ENCODE data around the gene ZBTB11. TPM values are rescaled to one million over a fixed set of nuclear protein-coding genes. Genes with fewer than 3 reads are reported as not detected.
"Not testable (repeated sequence)": the region's sequence is repeated elsewhere in the genome, so short reads cannot be mapped to it uniquely, and the experiment has no call there.

Gene ZBTB11
- total RNA-seq, 1 donor from 2014 or later: 17.2 TPM

DNA sequence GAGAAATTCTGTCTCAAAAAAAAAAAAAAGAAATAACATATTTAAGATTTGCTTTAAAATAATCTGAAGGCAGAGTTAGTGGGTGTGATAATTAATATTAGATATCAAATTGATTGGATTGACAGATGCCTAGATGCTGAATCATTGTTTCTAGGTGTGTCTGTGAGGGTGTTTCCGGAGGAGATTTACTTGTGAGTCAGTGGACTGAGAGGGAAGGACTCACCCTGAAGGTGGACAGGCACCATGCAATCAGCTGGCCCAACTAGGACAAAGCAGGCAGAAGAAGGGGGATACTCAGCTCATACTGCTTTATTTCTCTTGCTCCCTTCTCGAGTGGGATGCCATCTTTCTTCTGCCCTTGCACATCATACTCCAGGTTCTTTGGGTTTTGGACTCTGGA, 26.2 kb upstream of the ZBTB11 start:
- no peak overlapping the region for H3K27ac Mint-ChIP-seq (ENCODE audit: unreplicated experiment)
- H3K9me3 Mint-ChIP-seq: no peaks in the 10 kb centered on the region
- no peaks in the 10 kb centered on the region for H3K36me3 Mint-ChIP-seq (ENCODE audit: low read depth)
- peaks cover 3% of the 10 kb centered on the region for H3K27me3 Mint-ChIP-seq (ENCODE audit: low read depth)
- DNase-seq (ENCODE audit: low read depth, low spot score): no peak
- H3K4me3 Mint-ChIP-seq: no peak overlapping the region
- TF ChIP-seq, protein P1, sequence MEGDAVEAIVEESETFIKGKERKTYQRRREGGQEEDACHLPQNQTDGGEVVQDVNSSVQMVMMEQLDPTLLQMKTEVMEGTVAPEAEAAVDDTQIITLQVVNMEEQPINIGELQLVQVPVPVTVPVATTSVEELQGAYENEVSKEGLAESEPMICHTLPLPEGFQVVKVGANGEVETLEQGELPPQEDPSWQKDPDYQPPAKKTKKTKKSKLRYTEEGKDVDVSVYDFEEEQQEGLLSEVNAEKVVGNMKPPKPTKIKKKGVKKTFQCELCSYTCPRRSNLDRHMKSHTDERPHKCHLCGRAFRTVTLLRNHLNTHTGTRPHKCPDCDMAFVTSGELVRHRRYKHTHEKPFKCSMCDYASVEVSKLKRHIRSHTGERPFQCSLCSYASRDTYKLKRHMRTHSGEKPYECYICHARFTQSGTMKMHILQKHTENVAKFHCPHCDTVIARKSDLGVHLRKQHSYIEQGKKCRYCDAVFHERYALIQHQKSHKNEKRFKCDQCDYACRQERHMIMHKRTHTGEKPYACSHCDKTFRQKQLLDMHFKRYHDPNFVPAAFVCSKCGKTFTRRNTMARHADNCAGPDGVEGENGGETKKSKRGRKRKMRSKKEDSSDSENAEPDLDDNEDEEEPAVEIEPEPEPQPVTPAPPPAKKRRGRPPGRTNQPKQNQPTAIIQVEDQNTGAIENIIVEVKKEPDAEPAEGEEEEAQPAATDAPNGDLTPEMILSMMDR (conservative IDR thresholded peaks at IDR 0.05): no peak
- H3K4me1 Mint-ChIP-seq: no peaks in the 10 kb centered on the region

DNA sequence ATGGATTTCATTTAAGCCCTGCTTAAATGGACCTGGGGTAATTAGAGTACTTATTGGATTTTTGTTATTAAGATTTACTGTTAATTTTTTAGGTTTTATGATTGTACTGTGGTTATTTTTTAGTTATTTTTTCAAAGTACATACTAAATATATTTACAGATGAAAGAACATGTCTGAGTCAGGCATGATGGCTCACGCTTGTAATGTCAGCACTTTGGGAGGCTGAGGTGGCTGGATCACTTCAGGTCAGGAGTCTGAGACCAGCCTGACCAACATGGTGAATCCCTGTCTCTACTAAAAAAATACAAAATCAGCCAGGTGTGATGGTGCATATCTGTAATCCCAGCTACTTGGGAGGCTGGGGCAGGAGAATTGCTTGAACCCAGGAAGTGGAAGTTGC, 25.8 kb upstream of the ZBTB11 start:
- Mint-ChIP-seq H3K27ac (ENCODE audit: unreplicated experiment) (no peak overlapping the region), H3K4me3 (no peak overlapping the region), H3K27me3 (ENCODE audit: low read depth) (peaks cover 3% of the 10 kb centered on the region), H3K36me3 (ENCODE audit: low read depth) (no peaks in the 10 kb centered on the region), H3K9me3 (no peaks in the 10 kb centered on the region), H3K4me1 (no peaks in the 10 kb centered on the region)
- DNase-seq (ENCODE audit: low read depth, low spot score): no peak
- TF ChIP-seq, protein P1 (conservative IDR thresholded peaks at IDR 0.05): no peak

DNA sequence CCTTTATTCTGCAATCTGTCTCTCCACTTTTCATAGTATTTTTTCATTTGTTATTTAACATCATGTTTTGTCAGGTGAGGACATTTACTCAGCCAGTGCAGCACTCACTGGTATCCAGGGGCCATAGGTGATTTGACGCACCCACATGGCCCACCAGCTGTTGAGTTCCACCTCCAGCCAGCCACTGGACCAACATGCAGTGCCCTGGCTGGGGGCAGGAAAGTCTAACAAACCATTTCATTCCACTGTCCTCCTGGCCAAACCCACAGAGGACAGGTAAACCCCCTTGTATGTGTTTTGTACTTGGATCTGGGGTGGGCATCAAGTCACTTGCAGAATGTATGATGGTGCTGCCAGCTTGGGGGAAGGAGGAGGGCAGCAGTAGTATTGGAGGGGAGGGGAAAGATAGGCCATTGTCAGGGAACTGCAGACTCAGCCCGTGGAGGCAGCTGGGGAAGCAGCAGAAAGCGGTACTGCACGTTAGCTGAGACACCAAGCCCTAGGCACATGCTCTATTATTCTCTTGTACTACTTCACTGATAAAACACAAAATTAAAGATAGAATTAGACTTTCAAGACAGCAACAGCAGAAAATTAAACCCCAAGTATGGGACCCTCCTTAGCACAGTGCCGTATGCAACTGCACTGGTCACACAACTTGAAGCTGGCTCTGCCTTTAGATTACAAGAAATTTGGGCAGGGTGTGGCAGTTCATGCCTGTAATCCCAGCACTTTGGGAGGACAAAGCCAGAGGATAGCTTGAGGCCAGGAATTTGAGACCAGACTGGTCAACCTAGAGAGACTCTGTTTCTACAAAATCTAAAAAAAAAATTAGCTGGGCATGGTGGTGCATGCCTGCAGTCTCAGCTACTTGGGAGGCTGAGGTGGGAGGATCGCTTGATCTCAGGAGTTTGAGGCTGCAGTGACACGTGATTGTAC, 25.0 kb upstream of the ZBTB11 start:
- H3K27ac Mint-ChIP-seq (ENCODE audit: unreplicated experiment): no peak overlapping the region
- DNase-seq (ENCODE audit: low read depth, low spot score): no peak
- H3K9me3 Mint-ChIP-seq: no peaks in the 10 kb centered on the region
- no peak overlapping the region for H3K4me3 Mint-ChIP-seq
- H3K4me1 Mint-ChIP-seq: no peaks in the 10 kb centered on the region
- H3K36me3 Mint-ChIP-seq (ENCODE audit: low read depth): no peaks in the 10 kb centered on the region
- H3K27me3 Mint-ChIP-seq (ENCODE audit: low read depth): peaks cover 3% of the 10 kb centered on the region
- TF ChIP-seq, protein P1 (conservative IDR thresholded peaks at IDR 0.05): no peak

DNA sequence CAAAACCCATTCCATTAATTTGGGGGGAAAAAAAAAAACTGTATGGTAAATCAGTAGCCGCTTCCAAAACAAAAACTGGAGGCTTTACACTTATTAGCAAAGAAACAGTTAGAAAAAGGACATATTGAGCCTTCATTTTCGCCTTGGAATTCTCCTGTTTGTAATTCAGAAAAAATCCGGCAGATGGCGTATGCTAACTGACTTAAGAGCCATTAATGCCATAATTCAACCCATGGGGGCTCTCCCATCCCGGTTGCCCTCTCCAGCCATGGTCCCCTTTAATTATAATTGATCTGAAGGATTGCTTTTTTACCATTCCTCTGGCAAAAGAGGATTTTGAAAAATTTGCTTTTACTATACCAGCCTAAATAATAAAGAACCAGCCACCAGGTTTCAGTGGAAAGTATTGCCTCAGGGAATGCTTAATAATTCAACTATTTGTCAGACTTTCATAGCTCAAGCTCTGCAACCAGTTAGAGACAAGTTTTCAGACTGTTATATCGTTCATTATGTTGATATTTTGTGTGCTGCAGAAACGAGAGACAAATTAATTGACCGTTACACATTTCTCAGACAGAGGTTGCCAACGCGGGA, 18.9 kb upstream of the ZBTB11 start:
- peak; percentile 52 for DNase-seq (ENCODE audit: low read depth, low spot score)
- no peaks in the 10 kb centered on the region for H3K36me3 Mint-ChIP-seq (ENCODE audit: low read depth)

DNA sequence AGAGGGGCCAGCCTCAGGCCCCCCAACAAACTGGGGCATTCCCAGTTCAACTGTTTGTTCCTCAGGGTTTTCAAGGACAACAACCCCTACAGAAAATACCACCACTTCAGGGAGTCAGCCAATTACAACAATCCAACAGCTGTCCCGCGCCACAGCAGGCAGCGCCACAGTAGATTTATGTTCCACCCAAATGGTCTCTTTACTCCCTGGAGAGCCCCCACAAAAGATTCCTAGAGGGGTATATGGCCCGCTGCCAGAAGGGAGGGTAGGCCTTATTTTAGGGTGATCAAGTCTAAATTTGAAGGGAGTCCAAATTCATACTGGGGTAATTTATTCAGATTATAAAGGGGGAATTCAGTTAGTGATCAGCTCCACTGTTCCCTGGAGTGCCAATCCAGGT, 17.9 kb upstream of the ZBTB11 start:
- not testable (repeated sequence) for H3K4me3 Mint-ChIP-seq; H3K4me1 Mint-ChIP-seq; H3K27me3 Mint-ChIP-seq (ENCODE audit: low read depth); H3K9me3 Mint-ChIP-seq; H3K27ac Mint-ChIP-seq (ENCODE audit: unreplicated experiment); DNase-seq (ENCODE audit: low read depth, low spot score); H3K36me3 Mint-ChIP-seq (ENCODE audit: low read depth)

More for the DNA sequence above, 18.9 kb upstream of the ZBTB11 start:
- Mint-ChIP-seq H3K27me3 (ENCODE audit: low read depth) (no peaks in the 10 kb centered on the region), H3K4me3 (no peak overlapping the region), H3K4me1 (peaks cover 4% of the 10 kb centered on the region), H3K9me3 (no peaks in the 10 kb centered on the region), H3K27ac (ENCODE audit: unreplicated experiment) (no peak overlapping the region)
- TF ChIP-seq, protein P1 (conservative IDR thresholded peaks at IDR 0.05): peak; percentile 82

DNA sequence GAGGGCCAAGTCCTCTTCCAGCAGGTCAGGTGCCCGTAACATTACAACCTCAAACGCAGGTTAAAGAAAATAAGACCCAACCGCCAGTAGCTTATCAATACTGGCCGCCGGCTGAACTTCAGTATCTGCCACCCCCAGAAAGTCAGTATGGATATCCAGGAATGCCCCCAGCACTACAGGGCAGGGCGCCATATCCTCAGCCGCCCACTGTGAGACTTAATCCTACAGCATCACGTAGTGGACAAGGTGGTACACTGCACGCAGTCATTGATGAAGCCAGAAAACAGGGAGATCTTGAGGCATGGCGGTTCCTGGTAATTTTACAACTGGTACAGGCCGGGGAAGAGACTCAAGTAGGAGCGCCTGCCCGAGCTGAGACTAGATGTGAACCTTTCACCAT, 16.6 kb upstream of the ZBTB11 start:
- peak; percentile 25 for DNase-seq (ENCODE audit: low read depth, low spot score)

DNA sequence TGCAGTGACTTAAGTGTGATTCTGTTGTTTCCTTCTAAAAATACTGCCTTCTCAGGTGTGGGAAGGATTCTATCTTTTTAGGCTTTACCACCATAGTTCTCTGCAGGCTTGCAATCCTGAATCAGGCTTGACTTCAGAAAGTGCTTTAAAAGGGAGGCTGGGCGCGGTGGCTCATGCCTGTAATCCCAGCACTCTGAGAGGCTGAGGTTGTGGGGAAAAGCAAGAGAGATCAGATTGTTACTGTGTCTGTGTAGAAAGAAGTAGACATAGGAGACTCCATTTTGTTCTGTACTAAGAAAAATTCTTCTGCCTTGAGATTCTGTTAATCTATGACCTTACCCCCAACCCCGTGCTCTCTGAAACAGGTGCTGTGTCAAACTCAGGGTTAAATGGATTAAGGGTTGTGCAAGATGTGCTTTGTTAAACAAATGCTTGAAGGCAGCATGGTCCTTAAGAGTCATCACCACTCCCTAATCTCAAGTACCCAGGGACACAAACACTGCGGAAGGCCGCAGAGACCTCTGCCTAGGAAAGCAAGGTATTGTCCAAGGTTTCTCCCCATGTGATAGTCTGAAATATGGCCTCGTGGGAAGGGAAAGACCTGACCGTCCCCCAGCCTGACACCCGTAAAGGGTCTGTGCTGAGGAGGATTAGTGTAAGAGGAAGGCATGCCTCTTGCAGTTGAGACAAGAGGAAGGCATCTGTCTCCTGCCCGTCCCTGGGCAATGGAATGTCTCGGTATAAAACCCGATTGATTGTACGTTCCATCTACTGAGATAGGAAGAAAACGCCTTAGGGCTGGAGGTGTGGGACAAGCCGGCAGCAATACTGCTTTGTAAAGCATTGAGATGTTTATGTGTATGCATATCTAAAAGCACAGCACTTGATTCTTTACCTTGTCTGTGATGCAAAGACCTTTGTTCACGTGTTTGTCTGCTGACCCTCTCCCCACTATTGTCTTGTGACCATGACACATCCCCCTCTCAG, 15.0 kb upstream of the ZBTB11 start:
- not testable (repeated sequence) for DNase-seq (ENCODE audit: low read depth, low spot score); H3K27me3 Mint-ChIP-seq (ENCODE audit: low read depth); H3K36me3 Mint-ChIP-seq (ENCODE audit: low read depth); H3K4me3 Mint-ChIP-seq; H3K9me3 Mint-ChIP-seq
- peaks cover 17% of the 10 kb centered on the region for H3K4me1 Mint-ChIP-seq
- peak overlapping the region; percentile 27 for H3K27ac Mint-ChIP-seq (ENCODE audit: unreplicated experiment)

More for the DNA sequence above, 16.6 kb upstream of the ZBTB11 start:
- not testable (repeated sequence) for H3K27ac Mint-ChIP-seq (ENCODE audit: unreplicated experiment); H3K36me3 Mint-ChIP-seq (ENCODE audit: low read depth); H3K4me3 Mint-ChIP-seq; H3K9me3 Mint-ChIP-seq; H3K27me3 Mint-ChIP-seq (ENCODE audit: low read depth); H3K4me1 Mint-ChIP-seq
- TF ChIP-seq, protein P1 (conservative IDR thresholded peaks at IDR 0.05): peak; percentile 56

All from neural crest cell (in vitro differentiated cells).